Right lobe of liver (tissue), 6 donors: ENCODE results near the gene GAL3ST1. TPM values are rescaled to one million over a fixed set of nuclear protein-coding genes. Genes with fewer than 3 reads are reported as not detected.
A peak's percentile ranks its signal among the peaks of the same experiment; 100 is the strongest.

Experiments
- ATAC-seq, 4 donors: fragments of 200-7000 bp; cut with Tn5 transposase; one replicate each; pipeline ENCODE4 v1.9.1; 2020; ENCODE audit warnings: mild to moderate bottlenecking in 4 of 4, moderate library complexity in 4 of 4
- DNase-seq, 3 donors: peaks; one replicate each; pipeline ENCODE4 v3.0.0-alpha.2; 2020
- H3K27ac ChIP-seq, 3 donors: fragments of 200-600 bp; one replicate each; pipeline ENCODE4 v1.8.0; 2022
- H3K27me3 ChIP-seq, 2 donors: fragments of 200-600 bp; one replicate each; pipeline ENCODE4 v1.8.0; 2022
- H3K36me3 ChIP-seq, 4 donors: fragments of 200-600 bp; sonication (generic) in 1 of 4; one replicate each; pipeline versions ENCODE4 v1.5.1 to v1.8.0; 2017 to 2022; ENCODE audit warnings: control low read depth in 1 of 4
- H3K4me1 ChIP-seq, 4 donors: fragments of 200-600 bp; sonication (generic) in 1 of 4; one replicate each; pipeline versions ENCODE4 v1.5.1 to v1.8.0; 2017 to 2022; ENCODE audit warnings: control low read depth in 1 of 4
- H3K4me3 ChIP-seq, 3 donors: fragments of 200-600 bp; one replicate each; pipeline ENCODE4 v1.8.0; 2022
- H3K9me3 ChIP-seq, 4 donors: fragments of 200-600 bp; sonication (generic) in 1 of 4; one replicate each; pipeline versions ENCODE4 v1.5.1 to v1.8.0; 2017 to 2022; ENCODE audit warnings: control low read depth in 1 of 4
- CTCF ChIP-seq, 4 donors: fragments of 200-600 bp in 3 of 4; fragments of 450-650 bp in 1 of 4; IDR thresholded peaks; one replicate each; pipeline versions ENCODE4 v1.5.1 to v1.8.0; 2016 to 2022; ENCODE audit warnings: antibody characterized with exemption in 4 of 4, mild to moderate bottlenecking in 2 of 4
- POLR2A ChIP-seq: fragments of 450-650 bp; IDR thresholded peaks from one replicate; pipeline ENCODE4 v1.6.1; 2017; ENCODE audit warnings: antibody characterized with exemption, mild to moderate bottlenecking
- WGBS: methylation state at CpG from one replicate; pipeline ENCODE4 v1.1.6; 2018; ENCODE audit warnings: low coverage, low lambda C conversion rate; ENCODE audit not compliant: insufficient coverage; ENCODE audit errors: missing lambda C conversion rate; 5-methylcytosine and 5-hydroxymethylcytosine counted together
- intact Hi-C, 2 donors: fragments of 100-400 bp; cut with DNase I; formaldehyde crosslinking; loops; one replicate each; pipeline versions ENCODE4 v1.11.2 to v1.14.1; 2022
- total RNA-seq, 6 experiments: library from RNA; depleted of rRNA in 2 of 6; stranded (reverse); fragments of >200 nt in 2 of 6; fragmentation: NEBNext Ultra II Directional in 3 of 6; extraction: Animal tissue kit (Norgen Biotek cat#: 25700) in 3 of 6; gene quantifications; one replicate each; pipeline versions ENCODE4 v1.1.0 to v1.2.4, GENCODE V29; 2016 to 2023
- donor health status: DM: no; HTN: yes; CAD: no.
- donor health status: DM: no; HTN: no; CAD: no.
- donor health status: DM: no; HTN: no; CAD: no.
- donor health status: DM: no; HTN: yes; CAD: no.
- donor health status: DM: no; HTN: yes; CAD: no.

The GAL3ST1 gene
- total RNA-seq, 6 experiments from 2014 or later, result 0.58 to 7.0 (median 3.3) TPM

- H3K27ac ChIP-seq, result no peak overlapping the region
- TF ChIP-seq POLR2A (no peak), CTCF (IDR thresholded peaks at IDR 0.05) (no peak)
- ATAC-seq (no peak), DNase-seq (no peak)
- H3K27me3 ChIP-seq, result no peaks in the 10 kb centered on the region
- intact Hi-C loops, result no loop called here
- H3K4me1 ChIP-seq, result no peaks in the 10 kb centered on the region
- H3K36me3 ChIP-seq, result peaks cover 0 to 3% (median 0%) of the 10 kb centered on the region in 4 donors
- H3K9me3 ChIP-seq, result no peaks in the 10 kb centered on the region
- H3K4me3 ChIP-seq, result no peak overlapping the region
These were observed 40.4 kb upstream of the GAL3ST1 start for GRCh38 chr22:30614879-30615278.

DNA sequence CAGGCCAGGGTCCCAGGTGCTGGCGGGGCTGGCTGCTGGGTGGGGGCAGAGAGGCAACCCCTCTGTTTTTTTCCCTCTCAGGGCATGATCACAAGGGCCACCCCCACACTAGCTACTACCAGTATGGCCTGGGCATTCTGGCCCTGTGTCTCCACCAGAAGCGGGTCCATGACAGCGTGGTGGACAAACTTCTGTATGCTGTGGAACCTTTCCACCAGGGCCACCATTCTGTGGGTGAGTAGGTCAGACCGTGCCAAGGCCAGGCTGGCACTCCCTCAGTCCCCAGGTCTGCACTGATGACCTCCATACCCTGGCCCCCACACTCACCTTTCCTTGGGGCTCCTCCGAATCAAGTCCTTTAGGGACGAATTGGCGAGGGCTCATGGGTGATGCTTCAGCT lies 39.8 kb upstream of the GAL3ST1 start:
- H3K27ac ChIP-seq, result no peak overlapping the region
- intact Hi-C loops, result no loop called here
- ATAC-seq, result no peak

GRCh38 chr22:30612789-30613188 lies 38.3 kb upstream of the GAL3ST1 start:
- H3K9me3 ChIP-seq, result no peaks in the 10 kb centered on the region
- DNase-seq (no peak), ATAC-seq (no peak)
- peaks cover 0 to 3% (median 0%) of the 10 kb centered on the region in 4 donors for H3K36me3 ChIP-seq
- H3K27ac ChIP-seq, result no peak overlapping the region
- H3K27me3 ChIP-seq, result no peaks in the 10 kb centered on the region
- H3K4me3 ChIP-seq, result no peak overlapping the region
- no peaks in the 10 kb centered on the region for H3K4me1 ChIP-seq
- TF ChIP-seq POLR2A, result no peak
- TF ChIP-seq CTCF (IDR thresholded peaks at IDR 0.05), result no peak
- 92% methylated on average over 2 of the region's 8 CpGs for WGBS
- intact Hi-C loops, result no loop called here

More for the DNA sequence above, 39.8 kb upstream of the GAL3ST1 start:
- Histone ChIP-seq H3K36me3 (peaks cover 0 to 3% (median 0%) of the 10 kb centered on the region in 4 donors), H3K4me3 (no peak overlapping the region), H3K27me3 (no peaks in the 10 kb centered on the region), H3K4me1 (no peaks in the 10 kb centered on the region), H3K9me3 (no peaks in the 10 kb centered on the region)
- DNase-seq, result no peak
- no CpG with 5 or more reads among the region's 7 CpGs for WGBS
- TF ChIP-seq CTCF (IDR thresholded peaks at IDR 0.05) (no peak), POLR2A (no peak)

GRCh38 chr22:30611197-30611596 lies 36.7 kb upstream of the GAL3ST1 start:
- Histone ChIP-seq H3K9me3 (no peaks in the 10 kb centered on the region), H3K36me3 (peaks cover 0 to 3% (median 0%) of the 10 kb centered on the region in 4 donors), H3K4me3 (no peak overlapping the region), H3K27me3 (no peaks in the 10 kb centered on the region), H3K27ac (no peak overlapping the region), H3K4me1 (peaks cover 0 to 7% (median under 1%) of the 10 kb centered on the region in 4 donors)
- intact Hi-C loops, result no loop called here
- no peak for TF ChIP-seq CTCF (IDR thresholded peaks at IDR 0.05)
- ATAC-seq (no peak), DNase-seq (no peak)
- WGBS, result 89% methylated on average over 1 of the region's 3 CpGs

- Histone ChIP-seq H3K9me3 (no peaks in the 10 kb centered on the region), H3K4me1 (peaks cover 0 to 16% (median 5%) of the 10 kb centered on the region in 4 donors), H3K27ac (no peak overlapping the region), H3K27me3 (no peaks in the 10 kb centered on the region), H3K36me3 (peaks cover 0 to 3% (median 0%) of the 10 kb centered on the region in 4 donors), H3K4me3 (no peak overlapping the region)
- intact Hi-C loops, result no loop called here
- ATAC-seq (no peak), DNase-seq (peak in 1 of 3 donors; percentile 34)
- WGBS, result 61% methylated on average over 6 of the region's 7 CpGs
- no peak for TF ChIP-seq POLR2A
- no peak for TF ChIP-seq CTCF (IDR thresholded peaks at IDR 0.05)
These were observed 35.8 kb upstream of the GAL3ST1 start for GRCh38 chr22:30610299-30610698.
